Keratinocyte (primary cell): ENCODE results near the gene BTBD1.

Experiments used
- CTCF ChIP-seq, 3 experiments: IDR thresholded peaks in 1 of 3; conservative IDR thresholded peaks in 1 of 3; optimal IDR thresholded peaks in 1 of 3; 2 replicates in 2 of 3; 3 replicates in 1 of 3; pipeline versions ENCODE3 to v1.5.1; 2011; ENCODE audit warnings: low read length in 3 of 3, mild to moderate bottlenecking in 3 of 3, moderate library complexity in 2 of 3, control low read depth in 1 of 3, inconsistent platforms in 1 of 3; ENCODE audit not compliant: insufficient read depth in 2 of 3; ENCODE audit errors: extremely low read depth in 1 of 3
- EZH2 ChIP-seq: IDR thresholded peaks from one replicate; pipeline ENCODE4 v1.6.1; 2012; ENCODE audit warnings: inconsistent platforms, mild to moderate bottlenecking, low read length, moderate library complexity

- TF ChIP-seq CTCF (optimal IDR thresholded peaks at IDR 0.05 in 1 of 3, IDR thresholded peaks at IDR 0.05 in 1 of 3, conservative IDR thresholded peaks at IDR 0.05 in 1 of 3; ENCODE audit: extremely low read depth in 1 of 3, insufficient read depth in 2 of 3, low read length in 3 of 3) (no peak), EZH2 (no peak)
Observed at GRCh38 chr15:82969353-82969752, 97.7 kb downstream of the BTBD1 start.
